ENCODE data around the gene IPCEF1.

IPCEF1 gene

GRCh38 chr6:154289818-154290508, 66.6 kb downstream of the IPCEF1 start:
- TF ChIP-seq CTCF (IDR thresholded peaks at IDR 0.05; ENCODE audit: insufficient read depth, low read depth, low read length, missing control alignments), result no peak
- H3K4me3 ChIP-seq (ENCODE audit: low read depth, low read length), result no peak overlapping the region
- DNase-seq (ENCODE audit: low read depth), result no peak

- no peak for TF ChIP-seq CTCF (IDR thresholded peaks at IDR 0.05; ENCODE audit: insufficient read depth, low read depth, low read length, missing control alignments)
- no peak for DNase-seq (ENCODE audit: low read depth)
- no peak overlapping the region for H3K4me3 ChIP-seq (ENCODE audit: low read depth, low read length)
These were observed 70.8 kb downstream of the IPCEF1 start for GRCh38 chr6:154285826-154286225.

GRCh38 chr6:154284313-154284853, 72.2 kb downstream of the IPCEF1 start:
- no peak for TF ChIP-seq CTCF (IDR thresholded peaks at IDR 0.05; ENCODE audit: insufficient read depth, low read depth, low read length, missing control alignments)
- no peak overlapping the region for H3K4me3 ChIP-seq (ENCODE audit: low read depth, low read length)
- no peak for DNase-seq (ENCODE audit: low read depth)

- H3K4me3 ChIP-seq (ENCODE audit: low read depth, low read length), result no peak overlapping the region
- DNase-seq (ENCODE audit: low read depth), result no peak
- TF ChIP-seq CTCF (IDR thresholded peaks at IDR 0.05; ENCODE audit: insufficient read depth, low read depth, low read length, missing control alignments), result no peak
These were observed 76.1 kb downstream of the IPCEF1 start for GRCh38 chr6:154280521-154280920.

- H3K4me3 ChIP-seq (ENCODE audit: low read depth, low read length), result no peak overlapping the region
- DNase-seq (ENCODE audit: low read depth), result no peak
- TF ChIP-seq CTCF (IDR thresholded peaks at IDR 0.05; ENCODE audit: insufficient read depth, low read depth, low read length, missing control alignments), result no peak
These were observed 79.0 kb downstream of the IPCEF1 start for GRCh38 chr6:154277629-154278017.

- peak; percentile 37 for TF ChIP-seq CTCF (IDR thresholded peaks at IDR 0.05; ENCODE audit: insufficient read depth, low read depth, low read length, missing control alignments)
- DNase-seq (ENCODE audit: low read depth), result peak; percentile 65
- no peak overlapping the region for H3K4me3 ChIP-seq (ENCODE audit: low read depth, low read length)
These were observed 79.6 kb downstream of the IPCEF1 start for GRCh38 chr6:154276810-154277628.

All from GM12865 (cell line).